MM.1S (cell line): ENCODE data around the gene CCDC69.

Source experiments
- CTCF ChIP-seq: fragments of 300-600 bp; sonication (generic); IDR thresholded peaks from 2 replicates; pipeline ENCODE4 v1.5.1; 2016; ENCODE audit warnings: antibody characterized with exemption, low read length, mixed read lengths
- EZH2 ChIP-seq: fragments of 300-600 bp; sonication (generic); optimal IDR thresholded peaks from 2 replicates; pipeline ENCODE3; 2017; ENCODE audit warnings: low read depth, mild to moderate bottlenecking, antibody characterized with exemption, low read length, mixed read lengths
- EZH2phosphoT487 ChIP-seq: fragments of 300-600 bp; sonication (generic); IDR thresholded peaks from 2 replicates; pipeline ENCODE4 v1.6.1; 2018; ENCODE audit warnings: antibody characterized with exemption, low read length

GRCh38 chr5:151251001-151251551, 27.2 kb upstream of the CCDC69 start:
- TF ChIP-seq EZH2phosphoT487: no peak
- no peak for TF ChIP-seq CTCF
- no peak for TF ChIP-seq EZH2
